ENCODE measurements around the gene HNF1A. TPM values are rescaled to one million over a fixed set of nuclear protein-coding genes. Genes with fewer than 3 reads are reported as not detected.

HNF1A gene
- total and polyA plus RNA-seq, 2 of the 13 experiments (the other 11 are each of a cell fraction or from before 2014, with no cell fraction given), result 13.4 to 34.7 TPM

GRCh38 chr12:121034616-121035305 is 56.4 kb downstream of the HNF1A start (continued):
- TF ChIP-seq ZNF609 (CRISPR knock-in tag; IDR thresholded peaks at IDR 0.05; ENCODE audit: borderline replicate concordance) (no peak), ZNF724P (CRISPR knock-in tag; IDR thresholded peaks at IDR 0.05; ENCODE audit: borderline replicate concordance) (no peak), ZNF10 (CRISPR knock-in tag; IDR thresholded peaks at IDR 0.05; ENCODE audit: borderline replicate concordance, low read depth) (no peak), YY1 (IDR thresholded peaks at IDR 0.05; ENCODE audit: insufficient read depth, insufficient replicate concordance, low read depth, low read length) (no peak), ARID2 (CRISPR knock-in tag; IDR thresholded peaks at IDR 0.05; ENCODE audit: borderline replicate concordance) (no peak), ZBTB7A (CRISPR knock-in tag; IDR thresholded peaks at IDR 0.05) (no peak), ZNF138 (CRISPR knock-in tag; IDR thresholded peaks at IDR 0.05; ENCODE audit: low read depth) (no peak), FOXK2 (IDR thresholded peaks at IDR 0.05) (no peak), ZNF3 (CRISPR knock-in tag; IDR thresholded peaks at IDR 0.05) (no peak), ETV6 (CRISPR knock-in tag; conservative IDR thresholded peaks at IDR 0.05) (no peak), NFRKB (IDR thresholded peaks at IDR 0.05) (no peak)

Measured in HepG2 (cell line).